WTC11 (cell line): ENCODE data around the gene IBA57. TPM values are rescaled to one million over a fixed set of nuclear protein-coding genes. Genes with fewer than 3 reads are reported as not detected.

ENCODE experiments used
- ATAC-seq: fragments of 200-7000 bp; cut with Tn5 transposase; 2 replicates; pipeline ENCODE4 v1.10.0; 2021; ENCODE audit warnings: mild to moderate bottlenecking, moderate library complexity
- CTCF ChIA-PET: fragments of 300-600 bp; sonication (Branson Sonifier 250); formaldehyde crosslinking; loops from one replicate; lab custom pipeline; 2021; ENCODE audit warnings: antibody characterized with exemption; lab: Charles Lee
- POLR2A ChIA-PET: fragments of 350-600 bp; sonication (Branson Sonifier 250); formaldehyde crosslinking; loops from one replicate; lab custom pipeline; 2021; ENCODE audit warnings: antibody characterized with exemption; lab: Charles Lee
- DNase-seq: peaks from one replicate; pipeline ENCODE4 v3.0.0; 2021; ENCODE audit warnings: low spot score
- H3K27ac Mint-ChIP-seq: 2 replicates; pipeline ENCODE4 v1.8.0; 2021; ENCODE audit warnings: mixed read lengths
- H3K27me3 Mint-ChIP-seq: 2 replicates; pipeline ENCODE4 v1.8.0; 2021; ENCODE audit warnings: low read depth, mild to moderate bottlenecking, moderate library complexity, mixed read lengths
- H3K36me3 Mint-ChIP-seq: 2 replicates; pipeline ENCODE4 v1.8.0; 2021; ENCODE audit warnings: mixed read lengths
- H3K4me1 Mint-ChIP-seq: 2 replicates; pipeline ENCODE4 v1.8.0; 2022; ENCODE audit warnings: mixed read lengths
- H3K4me3 Mint-ChIP-seq: 2 replicates; pipeline ENCODE4 v1.8.0; 2021; ENCODE audit warnings: mild to moderate bottlenecking, moderate library complexity, mixed read lengths
- H3K9me3 Mint-ChIP-seq: 2 replicates; pipeline ENCODE4 v1.8.0; 2021; ENCODE audit warnings: mixed read lengths
- CBFB ChIP-seq: sonication (generic); formaldehyde crosslinking; IDR thresholded peaks from 2 replicates; pipeline ENCODE4 v1.8.1; 2022; ENCODE audit warnings: mild to moderate bottlenecking, low read depth, missing genetic modification reagents
- E2F4 ChIP-seq: sonication (generic); formaldehyde crosslinking; IDR thresholded peaks from 2 replicates; pipeline ENCODE4 v1.8.1; 2022; ENCODE audit warnings: low read depth, mild to moderate bottlenecking, moderate library complexity, missing genetic modification reagents, borderline replicate concordance
- ERG ChIP-seq: fragments of 250-450 bp; sonication (Bioruptor Pico); IDR thresholded peaks from 2 replicates; pipeline ENCODE4 v1.8.0; 2021; ENCODE audit warnings: mild to moderate bottlenecking
- FOXK1 ChIP-seq: sonication (generic); formaldehyde crosslinking; IDR thresholded peaks from 2 replicates; pipeline ENCODE4 v1.8.0; 2022; ENCODE audit warnings: mild to moderate bottlenecking, moderate library complexity, missing genetic modification reagents
- HMGA2 ChIP-seq: fragments of 250-450 bp; sonication (Bioruptor Pico); IDR thresholded peaks from 2 replicates; pipeline ENCODE4 v1.4.0; 2021; ENCODE audit warnings: mild to moderate bottlenecking, moderate library complexity
- NR2C2 ChIP-seq: sonication (generic); formaldehyde crosslinking; IDR thresholded peaks from 2 replicates; pipeline ENCODE4 v1.8.0; 2022; ENCODE audit warnings: mild to moderate bottlenecking, missing genetic modification reagents
- PRDM15 ChIP-seq: sonication (generic); formaldehyde crosslinking; IDR thresholded peaks from 2 replicates; pipeline ENCODE4 v1.8.0; 2022; ENCODE audit warnings: missing genetic modification reagents
- PRRX2 ChIP-seq: fragments of 250-450 bp; sonication (Bioruptor Pico); IDR thresholded peaks from 2 replicates; pipeline ENCODE4 v1.8.0; 2021; ENCODE audit warnings: mild to moderate bottlenecking
- SMAD4 ChIP-seq: sonication (generic); formaldehyde crosslinking; IDR thresholded peaks from 2 replicates; pipeline ENCODE4 v1.8.0; 2022; ENCODE audit warnings: mild to moderate bottlenecking, missing genetic modification reagents
- TCF7 ChIP-seq: sonication (generic); formaldehyde crosslinking; IDR thresholded peaks from 2 replicates; pipeline ENCODE4 v1.8.0; 2022; ENCODE audit warnings: mild to moderate bottlenecking, low read depth, missing genetic modification reagents, moderate library complexity
- ZNF416 ChIP-seq: fragments of 250-450 bp; sonication (Bioruptor Pico); IDR thresholded peaks from 2 replicates; pipeline ENCODE4 v1.9.0; 2021; ENCODE audit warnings: mild to moderate bottlenecking, inconsistent platforms
- total RNA-seq: library from RNA; stranded (reverse); gene quantifications from 3 replicates; pipeline ENCODE4 v1.2.3, GENCODE V29; 2021
- TF ChIP-seq, protein P1 (sequence below): sonication (generic); formaldehyde crosslinking; IDR thresholded peaks from 2 replicates; pipeline ENCODE4 v1.8.1; 2023; ENCODE audit warnings: mild to moderate bottlenecking, missing genetic modification reagents, borderline replicate concordance
- TF ChIP-seq, protein P2 (sequence below): sonication (generic); formaldehyde crosslinking; IDR thresholded peaks from 2 replicates; pipeline ENCODE4 v1.8.1; 2023; ENCODE audit warnings: mild to moderate bottlenecking, missing genetic modification reagents, moderate library complexity

The IBA57 gene
- total RNA-seq, 1 experiment from 2014 or later = 11.4 TPM

GRCh38 chr1:228204958-228205357, 39.4 kb downstream of the IBA57 start (continued):
- TF ChIP-seq TCF7 (CRISPR knock-in tag) (no peak), PRDM15 (no peak)

DNA sequence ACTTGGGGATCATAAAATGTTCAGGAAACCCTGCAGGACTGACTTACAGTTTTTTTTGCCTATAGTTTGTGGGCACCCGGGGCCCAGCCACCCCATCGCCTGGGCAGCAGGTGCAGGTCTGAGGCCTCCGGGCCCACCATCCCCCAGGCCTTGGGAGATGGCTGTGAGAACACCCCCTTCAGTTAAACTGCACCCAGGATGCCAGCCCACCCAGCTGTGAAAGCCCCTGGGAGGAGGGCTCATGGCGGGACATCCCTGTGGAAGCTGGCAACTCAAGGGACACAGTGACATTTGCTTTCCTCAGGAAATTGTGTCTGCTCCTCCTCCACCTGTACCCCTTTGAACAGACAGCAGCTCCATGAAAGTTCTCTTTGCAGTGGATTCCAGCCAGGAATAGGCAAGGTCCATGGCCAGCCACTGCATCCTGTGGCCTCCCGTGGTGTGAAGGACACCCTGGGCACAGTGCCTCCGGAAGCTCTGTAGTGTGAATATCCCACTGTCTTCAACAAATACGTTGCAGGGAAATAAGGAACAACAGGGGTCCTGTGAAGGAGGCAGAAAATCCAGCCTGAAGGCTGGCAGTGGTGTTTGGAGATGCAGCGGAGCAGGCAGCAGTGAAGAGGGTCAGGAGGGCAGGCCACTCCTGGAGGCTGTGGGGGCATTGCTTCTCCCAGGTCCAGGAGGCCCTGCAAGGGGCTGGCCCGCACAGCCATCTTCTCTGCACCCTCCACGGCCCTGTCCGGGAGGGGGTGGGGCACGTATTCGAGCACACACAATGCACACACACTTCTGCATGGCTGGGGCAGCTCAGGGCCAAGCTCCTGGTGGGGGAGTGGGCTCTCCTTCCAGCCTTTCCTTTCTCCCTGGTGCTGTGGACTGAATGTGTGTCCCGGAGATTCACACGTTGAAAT, 40.2 kb downstream of the IBA57 start:
- POLR2A ChIA-PET = no interaction called here
- peaks cover 58% of the 10 kb centered on the region for H3K27me3 Mint-ChIP-seq
- H3K4me1 Mint-ChIP-seq = no peaks in the 10 kb centered on the region
- no peak overlapping the region for H3K27ac Mint-ChIP-seq
- H3K4me3 Mint-ChIP-seq = no peak overlapping the region
- DNase-seq (no peak), ATAC-seq (no peak)
- TF ChIP-seq ERG = no peak
- CTCF ChIA-PET = interaction anchor here (1.0 kb wide), 1 partner anchor 31 kb away, joined by 3 read pairs; no protein-coding TSS in a partner anchor
- no peaks in the 10 kb centered on the region for H3K36me3 Mint-ChIP-seq
- H3K9me3 Mint-ChIP-seq = peaks cover 9% of the 10 kb centered on the region

DNA sequence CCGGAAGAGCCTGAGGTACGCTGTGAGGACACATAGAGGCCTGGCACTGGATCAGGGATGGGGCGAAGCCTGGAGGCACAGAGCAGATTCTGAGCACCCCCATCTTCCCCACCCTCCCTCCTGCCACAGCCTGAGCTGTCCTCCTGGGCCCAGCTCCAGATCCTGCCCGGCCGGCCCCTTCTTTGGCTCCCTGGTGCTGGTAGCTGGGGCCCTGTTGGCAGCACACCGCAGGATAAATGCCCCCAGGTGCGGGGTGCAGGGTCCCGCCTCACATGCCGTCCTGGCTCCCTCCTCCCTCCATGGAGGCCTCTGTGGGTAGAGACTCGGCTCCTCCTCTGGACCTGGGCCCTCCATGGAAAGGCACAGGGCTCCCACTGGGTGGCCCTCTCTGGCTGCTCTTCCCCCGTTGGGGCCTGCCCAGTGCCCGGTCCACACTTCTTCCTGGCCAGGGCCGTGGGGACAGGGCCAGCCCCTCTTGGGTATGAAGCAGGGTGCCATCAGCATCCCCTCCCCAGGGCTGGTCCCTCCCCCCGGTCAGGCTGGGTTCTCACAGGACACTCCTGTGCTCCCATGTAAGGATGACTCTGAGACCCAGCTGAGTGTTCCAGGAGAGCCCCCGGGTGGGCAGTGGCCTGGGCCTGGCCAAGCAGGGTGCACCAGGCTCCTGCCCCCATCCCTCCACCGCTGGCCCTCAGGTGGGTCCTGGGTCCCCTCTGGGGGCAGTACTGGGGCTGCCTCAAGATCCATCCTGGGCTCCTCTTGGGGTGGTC, 41.2 kb downstream of the IBA57 start:
- TF ChIP-seq NR2C2 (CRISPR knock-in tag) (no peak), CBFB (no peak), ZNF416 (CRISPR knock-in tag) (no peak), HMGA2 (CRISPR knock-in tag) (no peak), PRRX2 (CRISPR knock-in tag) (no peak), FOXK1 (CRISPR knock-in tag) (no peak), SMAD4 (CRISPR knock-in tag) (no peak), E2F4 (CRISPR knock-in tag) (no peak)
- TF ChIP-seq, protein P1, sequence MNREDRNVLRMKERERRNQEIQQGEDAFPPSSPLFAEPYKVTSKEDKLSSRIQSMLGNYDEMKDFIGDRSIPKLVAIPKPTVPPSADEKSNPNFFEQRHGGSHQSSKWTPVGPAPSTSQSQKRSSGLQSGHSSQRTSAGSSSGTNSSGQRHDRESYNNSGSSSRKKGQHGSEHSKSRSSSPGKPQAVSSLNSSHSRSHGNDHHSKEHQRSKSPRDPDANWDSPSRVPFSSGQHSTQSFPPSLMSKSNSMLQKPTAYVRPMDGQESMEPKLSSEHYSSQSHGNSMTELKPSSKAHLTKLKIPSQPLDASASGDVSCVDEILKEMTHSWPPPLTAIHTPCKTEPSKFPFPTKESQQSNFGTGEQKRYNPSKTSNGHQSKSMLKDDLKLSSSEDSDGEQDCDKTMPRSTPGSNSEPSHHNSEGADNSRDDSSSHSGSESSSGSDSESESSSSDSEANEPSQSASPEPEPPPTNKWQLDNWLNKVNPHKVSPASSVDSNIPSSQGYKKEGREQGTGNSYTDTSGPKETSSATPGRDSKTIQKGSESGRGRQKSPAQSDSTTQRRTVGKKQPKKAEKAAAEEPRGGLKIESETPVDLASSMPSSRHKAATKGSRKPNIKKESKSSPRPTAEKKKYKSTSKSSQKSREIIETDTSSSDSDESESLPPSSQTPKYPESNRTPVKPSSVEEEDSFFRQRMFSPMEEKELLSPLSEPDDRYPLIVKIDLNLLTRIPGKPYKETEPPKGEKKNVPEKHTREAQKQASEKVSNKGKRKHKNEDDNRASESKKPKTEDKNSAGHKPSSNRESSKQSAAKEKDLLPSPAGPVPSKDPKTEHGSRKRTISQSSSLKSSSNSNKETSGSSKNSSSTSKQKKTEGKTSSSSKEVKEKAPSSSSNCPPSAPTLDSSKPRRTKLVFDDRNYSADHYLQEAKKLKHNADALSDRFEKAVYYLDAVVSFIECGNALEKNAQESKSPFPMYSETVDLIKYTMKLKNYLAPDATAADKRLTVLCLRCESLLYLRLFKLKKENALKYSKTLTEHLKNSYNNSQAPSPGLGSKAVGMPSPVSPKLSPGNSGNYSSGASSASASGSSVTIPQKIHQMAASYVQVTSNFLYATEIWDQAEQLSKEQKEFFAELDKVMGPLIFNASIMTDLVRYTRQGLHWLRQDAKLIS (CRISPR knock-in tag) = no peak
- TF ChIP-seq, protein P2, sequence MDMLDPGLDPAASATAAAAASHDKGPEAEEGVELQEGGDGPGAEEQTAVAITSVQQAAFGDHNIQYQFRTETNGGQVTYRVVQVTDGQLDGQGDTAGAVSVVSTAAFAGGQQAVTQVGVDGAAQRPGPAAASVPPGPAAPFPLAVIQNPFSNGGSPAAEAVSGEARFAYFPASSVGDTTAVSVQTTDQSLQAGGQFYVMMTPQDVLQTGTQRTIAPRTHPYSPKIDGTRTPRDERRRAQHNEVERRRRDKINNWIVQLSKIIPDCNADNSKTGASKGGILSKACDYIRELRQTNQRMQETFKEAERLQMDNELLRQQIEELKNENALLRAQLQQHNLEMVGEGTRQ (CRISPR knock-in tag) = no peak
- TF ChIP-seq, all 79 proteins: peak for 0
- DNase-seq (no peak), ATAC-seq (no peak)
- H3K9me3 Mint-ChIP-seq = no peaks in the 10 kb centered on the region
- no peaks in the 10 kb centered on the region for H3K4me1 Mint-ChIP-seq
- H3K27me3 Mint-ChIP-seq = peaks cover 55% of the 10 kb centered on the region
- CTCF ChIA-PET = interaction anchor here (1.0 kb wide), 1 partner anchor 32 kb away, joined by 3 read pairs; no protein-coding TSS in a partner anchor
- no peak overlapping the region for H3K27ac Mint-ChIP-seq
- H3K36me3 Mint-ChIP-seq = no peaks in the 10 kb centered on the region
- H3K4me3 Mint-ChIP-seq = no peak overlapping the region
- POLR2A ChIA-PET = no interaction called here
